ENCODE results near the gene OBSCN. TPM values are rescaled to one million over a fixed set of nuclear protein-coding genes. Genes with fewer than 3 reads are reported as not detected.

Gene OBSCN
- total RNA-seq, 1 donor from 2014 or later, result 9.5 TPM

DNA sequence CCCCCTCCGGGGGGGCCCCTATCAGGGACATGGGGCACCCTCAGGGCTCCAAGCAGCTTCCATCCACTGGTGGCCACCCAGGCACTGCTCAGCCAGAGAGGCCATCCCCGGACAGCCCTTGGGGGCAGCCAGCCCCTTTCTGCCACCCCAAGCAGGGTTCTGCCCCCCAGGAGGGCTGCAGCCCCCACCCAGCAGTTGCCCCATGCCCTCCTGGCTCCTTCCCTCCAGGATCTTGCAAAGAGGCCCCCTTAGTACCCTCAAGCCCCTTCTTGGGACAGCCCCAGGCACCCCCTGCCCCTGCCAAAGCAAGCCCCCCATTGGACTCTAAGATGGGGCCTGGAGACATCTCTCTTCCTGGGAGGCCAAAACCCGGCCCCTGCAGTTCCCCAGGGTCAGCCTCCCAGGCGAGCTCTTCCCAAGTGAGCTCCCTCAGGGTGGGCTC lies 163.9 kb downstream of the OBSCN start:
- no peak for DNase-seq

DNA sequence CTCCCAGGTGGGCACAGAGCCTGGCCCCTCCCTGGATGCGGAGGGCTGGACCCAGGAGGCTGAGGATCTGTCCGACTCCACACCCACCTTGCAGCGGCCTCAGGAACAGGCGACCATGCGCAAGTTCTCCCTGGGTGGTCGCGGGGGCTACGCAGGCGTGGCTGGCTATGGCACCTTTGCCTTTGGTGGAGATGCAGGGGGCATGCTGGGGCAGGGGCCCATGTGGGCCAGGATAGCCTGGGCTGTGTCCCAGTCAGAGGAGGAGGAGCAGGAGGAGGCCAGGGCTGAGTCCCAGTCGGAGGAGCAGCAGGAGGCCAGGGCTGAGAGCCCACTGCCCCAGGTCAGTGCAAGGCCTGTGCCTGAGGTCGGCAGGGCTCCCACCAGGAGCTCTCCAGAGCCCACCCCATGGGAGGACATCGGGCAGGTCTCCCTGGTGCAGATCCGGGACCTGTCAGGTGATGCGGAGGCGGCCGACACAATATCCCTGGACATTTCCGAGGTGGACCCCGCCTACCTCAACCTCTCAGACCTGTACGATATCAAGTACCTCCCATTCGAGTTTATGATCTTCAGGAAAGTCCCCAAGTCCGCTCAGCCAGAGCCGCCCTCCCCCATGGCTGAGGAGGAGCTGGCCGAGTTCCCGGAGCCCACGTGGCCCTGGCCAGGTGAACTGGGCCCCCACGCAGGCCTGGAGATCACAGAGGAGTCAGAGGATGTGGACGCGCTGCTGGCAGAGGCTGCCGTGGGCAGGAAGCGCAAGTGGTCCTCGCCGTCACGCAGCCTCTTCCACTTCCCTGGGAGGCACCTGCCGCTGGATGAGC lies 164.5 kb downstream of the OBSCN start:
- DNase-seq, result no peak

DNA sequence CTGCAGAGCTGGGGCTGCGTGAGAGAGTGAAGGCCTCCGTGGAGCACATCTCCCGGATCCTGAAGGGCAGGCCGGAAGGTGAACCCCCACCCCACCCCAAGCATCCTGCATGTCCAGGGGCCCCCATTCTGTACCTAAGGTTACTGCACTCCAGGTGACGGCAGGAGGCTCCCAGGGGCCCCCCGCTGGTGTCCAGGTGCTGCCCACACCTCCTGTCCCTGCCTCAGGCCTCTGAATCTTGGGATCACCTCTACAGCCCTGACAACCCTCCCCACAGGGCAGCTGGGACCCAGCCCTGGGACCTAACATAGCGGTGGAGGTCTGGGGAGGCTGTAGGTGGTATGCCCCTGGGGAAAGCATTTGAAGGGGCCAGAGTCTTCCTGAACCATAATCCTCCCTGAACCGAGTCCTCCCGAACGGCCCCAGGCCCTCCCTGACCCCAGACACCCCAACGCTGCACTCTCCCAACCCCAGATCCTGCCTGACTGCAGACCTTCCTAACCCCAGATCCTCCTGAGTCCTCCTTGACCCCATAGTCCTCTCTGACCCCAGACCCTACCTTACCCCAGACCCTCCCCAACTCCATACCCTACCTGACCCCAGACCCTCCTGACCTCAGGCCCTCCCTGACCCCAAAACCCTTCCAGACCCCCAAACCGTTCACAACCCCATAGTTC lies 165.3 kb downstream of the OBSCN start:
- no peak for DNase-seq

DNA sequence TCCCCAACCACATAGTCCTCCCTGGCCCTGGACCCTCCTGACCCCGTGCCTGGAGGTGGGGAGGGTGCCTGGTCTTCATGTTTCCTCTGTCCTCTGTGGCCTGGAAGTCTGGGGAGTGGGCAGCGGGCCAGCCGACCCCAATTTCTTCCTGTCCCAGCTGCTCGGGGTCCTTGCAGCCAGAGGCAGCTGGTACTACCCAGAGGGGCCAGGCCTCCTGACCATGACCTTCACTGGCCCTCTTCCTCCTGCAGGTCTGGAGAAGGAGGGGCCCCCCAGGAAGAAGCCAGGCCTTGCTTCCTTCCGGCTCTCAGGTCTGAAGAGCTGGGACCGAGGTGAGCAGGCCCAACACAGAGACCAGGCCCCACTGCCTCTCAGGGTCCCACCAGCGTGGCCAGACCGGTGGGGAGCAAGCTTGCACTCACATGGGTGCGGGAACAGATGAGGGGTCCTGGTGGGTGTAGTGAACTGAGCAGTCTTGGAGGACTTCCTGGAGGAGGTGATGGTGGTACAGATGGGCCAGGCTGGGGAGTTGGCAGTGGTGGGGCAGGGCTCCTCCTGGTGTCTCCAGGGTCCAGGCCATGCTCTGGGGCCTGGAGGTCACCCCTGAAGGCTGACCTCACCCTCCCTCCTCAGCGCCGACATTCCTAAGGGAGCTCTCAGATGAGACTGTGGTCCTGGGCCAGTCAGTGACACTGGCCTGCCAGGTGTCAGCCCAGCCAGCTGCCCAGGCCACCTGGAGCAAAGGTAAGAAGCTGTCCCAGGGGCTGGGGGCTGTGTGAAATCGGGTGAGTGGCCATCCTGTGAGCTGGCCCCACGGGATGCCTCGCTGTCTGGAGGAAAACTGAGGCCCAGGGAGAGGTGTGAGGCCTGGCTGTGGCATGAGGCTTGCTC lies 166.1 kb downstream of the OBSCN start:
- DNase-seq, result no peak

DNA sequence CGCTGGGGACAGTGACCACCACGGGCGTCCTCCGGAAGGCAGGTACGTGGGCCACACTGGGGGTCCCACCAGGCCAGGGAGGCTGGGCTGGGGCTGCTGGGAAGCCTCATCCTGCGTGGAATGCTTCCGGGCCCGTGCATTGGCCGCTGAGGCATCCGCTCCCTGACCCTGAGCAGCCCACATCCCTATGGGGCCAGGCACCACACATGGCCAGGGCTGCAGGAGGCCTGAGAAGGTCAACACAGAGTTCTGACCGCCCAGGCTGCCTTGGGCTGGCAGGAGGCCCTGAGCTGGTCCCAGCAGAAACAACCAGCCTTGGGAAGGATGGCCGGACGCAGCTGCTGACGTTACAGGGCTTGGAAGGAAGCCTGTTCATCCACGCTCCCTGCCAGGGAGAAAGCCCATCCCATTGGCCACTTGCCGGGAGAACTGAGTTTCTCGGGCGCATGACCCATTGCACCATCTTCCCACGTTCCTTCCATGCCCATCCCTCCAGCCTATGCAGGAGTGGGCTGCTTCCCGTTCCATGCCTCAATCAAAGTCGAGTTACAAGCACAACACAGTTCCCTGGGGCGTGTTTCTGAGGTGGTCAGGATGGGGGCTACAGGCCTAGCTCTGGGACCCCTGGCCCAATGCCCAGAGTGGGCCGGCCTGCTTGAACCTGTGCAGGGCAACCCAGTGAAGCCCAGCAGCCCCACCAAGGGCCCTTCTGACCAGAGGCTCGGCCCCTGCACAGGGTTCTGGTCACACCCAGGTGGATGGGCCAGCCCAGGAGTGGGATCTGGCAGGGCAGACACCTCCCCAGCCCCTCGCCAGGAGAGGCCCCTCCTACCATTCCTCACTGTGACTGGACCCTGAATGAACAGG lies 167.1 kb downstream of the OBSCN start:
- peak; percentile 49 for DNase-seq

DNA sequence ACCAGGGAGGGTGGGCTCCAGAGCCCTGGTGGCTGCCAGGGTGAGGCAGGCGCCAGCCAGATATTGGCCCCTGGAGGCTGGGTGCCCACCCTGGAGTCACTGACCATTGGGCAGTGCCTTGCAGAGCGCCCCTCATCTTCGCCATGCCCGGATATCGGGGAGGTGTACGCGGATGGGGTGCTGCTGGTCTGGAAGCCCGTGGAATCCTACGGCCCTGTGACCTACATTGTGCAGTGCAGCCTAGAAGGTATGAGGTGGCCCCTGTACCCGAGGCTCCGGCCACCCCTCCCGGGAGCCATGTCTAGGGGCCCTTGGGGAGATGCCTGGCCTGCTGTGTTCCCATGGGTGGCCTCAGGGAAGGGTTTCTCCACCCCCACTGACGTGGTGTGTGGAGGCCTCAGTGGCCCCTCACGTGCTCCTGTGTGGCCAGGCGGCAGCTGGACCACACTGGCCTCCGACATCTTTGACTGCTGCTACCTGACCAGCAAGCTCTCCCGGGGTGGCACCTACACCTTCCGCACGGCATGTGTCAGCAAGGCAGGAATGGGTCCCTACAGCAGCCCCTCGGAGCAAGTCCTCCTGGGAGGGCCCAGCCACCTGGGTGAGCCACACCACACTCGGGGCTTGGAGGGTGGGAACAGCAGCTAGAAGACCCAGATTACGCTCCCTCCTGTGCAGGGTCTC lies 167.9 kb downstream of the OBSCN start:
- DNase-seq, result no peak

DNA sequence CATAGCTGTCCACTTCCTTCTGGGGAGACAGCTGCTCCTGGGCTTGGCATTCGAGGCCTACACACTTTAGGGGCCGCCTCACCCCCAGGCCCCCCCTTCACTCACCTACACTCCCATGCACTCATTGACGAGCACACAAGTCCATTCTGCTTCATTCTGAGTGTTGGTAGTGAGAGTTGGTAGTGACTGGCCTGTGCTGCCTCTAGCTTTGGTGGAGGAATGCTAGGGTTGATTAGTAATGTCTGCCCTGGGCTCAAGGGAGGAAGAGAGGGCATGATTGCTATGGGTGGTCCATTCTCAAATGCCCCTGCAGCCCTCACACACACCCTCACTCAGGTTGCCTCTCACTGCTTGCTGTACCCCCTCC lies 168.4 kb downstream of the OBSCN start:
- DNase-seq, result no peak

DNA sequence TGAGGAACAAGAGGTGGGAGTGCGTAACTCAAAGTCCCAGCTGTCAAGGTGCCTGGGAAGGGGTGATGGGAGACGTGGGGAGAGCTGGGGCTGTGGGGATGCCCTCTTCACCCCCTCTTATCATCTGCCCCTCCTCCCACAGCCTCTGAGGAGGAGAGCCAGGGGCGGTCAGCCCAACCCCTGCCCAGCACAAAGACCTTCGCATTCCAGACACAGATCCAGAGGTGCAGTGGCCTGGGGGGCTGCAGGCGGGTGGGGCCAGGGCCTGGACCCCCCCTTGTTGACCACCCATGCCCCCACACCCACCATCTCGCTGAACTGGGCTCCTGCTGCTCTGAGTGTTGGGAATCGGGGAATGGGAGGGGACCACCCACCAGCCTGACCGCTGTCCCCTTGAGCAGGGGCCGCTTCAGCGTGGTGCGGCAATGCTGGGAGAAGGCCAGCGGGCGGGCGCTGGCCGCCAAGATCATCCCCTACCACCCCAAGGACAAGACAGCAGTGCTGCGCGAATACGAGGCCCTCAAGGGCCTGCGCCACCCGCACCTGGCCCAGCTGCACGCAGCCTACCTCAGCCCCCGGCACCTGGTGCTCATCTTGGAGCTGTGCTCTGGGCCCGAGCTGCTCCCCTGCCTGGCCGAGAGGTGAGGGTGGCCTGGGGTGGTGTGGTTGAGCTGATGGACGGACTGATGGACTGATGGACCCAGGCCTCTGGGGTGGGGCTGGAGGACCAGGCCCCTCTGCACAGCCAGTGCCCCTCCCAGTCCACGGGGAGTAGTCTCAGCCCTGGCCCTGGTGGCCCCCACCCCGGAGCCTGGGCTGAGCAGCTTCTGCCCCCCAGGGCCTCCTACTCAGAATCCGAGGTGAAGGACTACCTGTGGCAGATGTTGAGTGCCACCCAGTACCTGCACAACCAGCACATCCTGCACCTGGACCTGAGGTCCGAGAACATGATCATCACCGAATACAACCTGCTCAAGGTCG lies 169.1 kb downstream of the OBSCN start:
- DNase-seq, result no peak

DNA sequence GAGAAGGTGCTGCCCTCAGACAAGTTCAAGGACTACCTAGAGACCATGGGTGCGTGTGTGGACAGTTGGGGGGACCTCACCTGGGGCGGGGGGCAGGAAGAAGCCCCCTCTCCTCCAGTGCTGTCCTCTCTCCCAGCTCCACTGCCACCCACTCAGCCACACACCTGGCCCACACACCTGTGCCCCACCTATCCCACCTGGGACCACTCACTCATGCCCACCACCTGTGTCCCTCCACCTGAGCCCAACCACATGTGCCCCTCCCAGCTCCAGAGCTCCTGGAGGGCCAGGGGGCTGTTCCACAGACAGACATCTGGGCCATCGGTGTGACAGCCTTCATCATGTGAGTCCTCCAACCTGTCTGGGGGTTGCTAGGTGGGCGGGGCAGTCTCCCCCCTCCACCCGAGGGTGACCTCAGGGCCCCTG lies 169.8 kb downstream of the OBSCN start:
- DNase-seq, result no peak

DNA sequence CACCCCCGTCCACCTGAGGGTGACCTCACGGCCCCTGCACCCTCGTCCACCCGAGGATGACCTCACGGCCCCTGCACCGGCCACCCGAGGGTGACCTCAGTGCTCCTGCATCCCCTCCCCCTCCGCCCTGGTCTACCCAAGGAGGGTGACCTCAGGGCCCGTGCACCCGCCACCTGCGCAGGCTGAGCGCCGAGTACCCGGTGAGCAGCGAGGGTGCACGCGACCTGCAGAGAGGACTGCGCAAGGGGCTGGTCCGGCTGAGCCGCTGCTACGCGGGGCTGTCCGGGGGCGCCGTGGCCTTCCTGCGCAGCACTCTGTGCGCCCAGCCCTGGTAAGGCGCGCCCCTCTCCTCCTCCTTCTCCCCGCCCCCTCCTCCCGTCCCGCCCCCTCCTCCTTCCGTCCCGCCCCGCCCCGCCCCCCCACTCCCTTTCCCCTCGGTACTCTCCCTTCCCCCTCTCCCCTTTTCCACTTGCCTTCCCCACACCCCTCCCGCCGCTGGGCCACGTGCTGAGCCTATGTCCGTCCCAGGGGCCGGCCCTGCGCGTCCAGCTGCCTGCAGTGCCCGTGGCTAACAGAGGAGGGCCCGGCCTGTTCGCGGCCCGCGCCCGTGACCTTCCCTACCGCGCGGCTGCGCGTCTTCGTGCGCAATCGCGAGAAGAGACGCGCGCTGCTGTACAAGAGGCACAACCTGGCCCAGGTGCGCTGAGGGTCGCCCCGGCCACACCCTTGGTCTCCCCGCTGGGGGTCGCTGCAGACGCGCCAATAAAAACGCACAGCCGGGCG lies 170.4 kb downstream of the OBSCN start:
- peak; percentile 65 for DNase-seq

DNA sequence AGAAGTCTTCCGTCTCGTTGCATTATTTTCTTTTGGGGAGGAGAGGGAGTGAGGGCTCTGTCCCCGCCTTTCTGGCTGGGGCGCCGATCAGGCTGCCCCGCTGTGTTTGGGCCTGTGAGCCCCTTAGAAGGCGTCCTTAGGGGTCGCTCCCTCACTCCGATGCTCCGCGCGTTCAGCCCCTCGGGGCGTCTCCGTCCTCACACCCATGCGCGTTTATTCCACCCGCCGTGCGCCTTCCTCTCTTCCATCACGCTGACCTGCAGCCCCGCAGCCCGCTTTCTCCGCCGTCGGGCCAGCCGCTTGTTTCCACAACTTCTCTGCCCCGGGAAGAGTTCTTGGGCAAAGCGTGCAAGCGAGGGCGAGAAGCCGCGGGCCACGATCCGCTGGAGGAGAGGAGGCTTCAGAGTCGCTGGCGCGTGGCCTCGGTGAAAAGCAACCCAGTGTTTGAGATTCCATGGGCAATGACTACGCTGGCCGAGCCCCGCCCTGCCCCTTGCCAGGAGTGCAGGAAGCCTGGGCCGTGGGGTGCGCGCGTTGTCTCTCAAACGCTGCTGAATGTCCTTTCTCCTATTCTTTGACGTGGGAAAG lies 171.1 kb downstream of the OBSCN start:
- peak; percentile 13 for DNase-seq

DNA sequence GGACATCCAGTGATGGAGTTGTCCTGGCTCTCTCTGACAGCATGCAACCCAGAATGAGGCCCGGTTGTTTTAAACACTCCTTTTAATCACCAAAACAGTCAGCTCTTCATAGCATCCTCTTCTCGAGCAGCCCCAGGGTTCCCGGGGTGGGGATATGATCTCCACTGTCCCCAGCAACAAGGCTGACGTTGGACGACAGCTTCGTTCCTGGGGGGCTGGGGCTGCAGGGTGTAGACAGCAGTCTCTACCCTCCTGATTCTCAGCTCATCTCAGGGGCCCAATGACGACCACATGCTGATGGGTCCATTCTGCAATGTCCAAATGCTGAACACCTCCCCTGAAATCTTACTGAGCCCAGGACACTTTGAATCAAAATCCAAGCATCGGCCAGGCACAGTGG lies 171.8 kb downstream of the OBSCN start:
- no peak for DNase-seq

DNA sequence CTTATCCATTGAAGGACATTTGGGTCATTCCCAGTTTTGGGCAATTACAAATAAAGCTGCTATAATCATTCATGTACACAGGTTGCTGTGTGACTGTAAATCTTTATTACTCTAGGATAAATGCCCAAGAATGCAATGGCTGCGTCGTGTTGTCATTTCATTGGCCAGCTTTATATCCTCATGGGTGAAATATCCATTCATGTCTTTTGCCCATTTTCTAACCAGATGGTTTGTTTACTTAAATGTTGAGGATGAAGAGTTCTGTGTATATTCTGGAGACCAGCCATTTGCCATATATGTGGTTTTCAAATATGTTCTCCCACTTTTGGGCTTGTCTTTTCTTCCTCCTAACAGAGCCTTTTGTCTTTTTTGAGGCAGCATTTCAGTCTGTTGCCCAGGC lies 173.5 kb downstream of the OBSCN start:
- DNase-seq, result no peak

DNA sequence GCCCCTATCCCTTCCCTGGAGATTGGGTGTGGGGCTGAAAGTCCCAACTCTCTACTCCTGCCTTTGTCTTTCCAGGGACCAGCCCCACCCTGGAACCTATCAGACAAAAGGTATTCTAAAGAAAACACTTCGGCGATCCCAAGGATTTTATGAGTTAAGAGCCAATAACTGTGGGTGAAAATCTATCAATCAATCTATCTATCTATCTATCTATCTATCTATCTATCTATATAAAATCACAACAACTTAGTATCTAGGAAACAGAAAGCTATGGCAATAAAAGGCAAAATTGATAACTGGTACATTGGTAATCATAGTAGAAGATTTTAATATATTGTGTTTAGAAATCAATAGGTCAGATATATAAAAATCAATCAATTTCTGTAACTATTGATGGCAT lies 175.9 kb downstream of the OBSCN start:
- DNase-seq, result no peak

DNA sequence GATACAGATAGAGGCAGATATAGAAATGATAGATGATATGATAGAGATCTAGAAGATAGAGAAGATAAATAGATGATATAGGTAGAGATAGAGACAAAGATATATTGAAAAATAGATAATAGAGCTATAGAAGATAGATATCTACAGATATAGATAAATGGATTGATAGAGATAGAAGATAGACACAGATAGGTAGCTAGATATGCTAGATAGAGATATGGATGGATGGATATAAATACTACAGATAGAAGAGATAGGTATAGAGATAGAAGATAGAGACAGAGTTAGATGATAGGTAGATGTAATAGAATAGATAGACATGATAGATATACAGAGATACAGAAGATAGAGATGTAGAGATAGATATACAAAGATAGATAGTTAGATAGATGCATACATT lies 177.4 kb downstream of the OBSCN start:
- no peak for DNase-seq

DNA sequence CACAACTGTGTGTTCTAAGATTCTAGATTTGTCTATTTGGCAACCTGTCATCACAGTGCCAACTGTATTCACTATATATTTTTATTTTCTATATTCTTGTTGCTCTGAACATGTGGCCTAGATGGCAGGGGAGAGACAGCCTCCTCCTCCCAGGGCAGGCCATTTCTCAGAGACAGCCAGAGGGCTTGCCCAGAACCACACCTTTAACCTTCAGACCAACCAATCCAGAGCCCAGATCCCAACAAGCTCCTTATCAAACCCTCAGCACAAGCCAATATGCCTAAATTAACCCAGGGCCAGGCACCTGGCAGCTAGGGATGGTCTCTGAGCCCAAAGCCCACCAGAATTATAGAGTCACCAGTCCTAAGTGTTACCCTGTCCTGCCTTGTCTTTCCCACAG lies 179.5 kb downstream of the OBSCN start:
- DNase-seq, result no peak

DNA sequence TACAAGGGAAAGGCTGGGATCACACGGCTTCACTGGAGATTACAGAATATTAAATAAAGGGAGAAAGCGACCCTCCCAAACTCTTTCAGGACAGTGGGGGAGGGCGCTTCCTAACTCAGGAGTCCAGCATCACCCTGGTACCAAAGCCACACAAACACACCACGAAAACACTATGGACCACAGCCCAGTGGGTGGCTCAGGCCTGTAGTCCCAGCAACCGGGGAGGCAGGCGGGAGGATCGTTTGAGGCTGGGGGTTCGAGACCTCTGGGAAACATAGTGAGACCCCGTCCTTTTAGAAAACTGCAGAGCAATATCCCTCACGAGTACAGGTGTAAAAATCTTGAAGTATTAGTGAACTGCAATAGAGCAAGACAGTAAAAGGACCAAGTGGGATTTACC lies 182.8 kb downstream of the OBSCN start:
- no peak for DNase-seq

DNA sequence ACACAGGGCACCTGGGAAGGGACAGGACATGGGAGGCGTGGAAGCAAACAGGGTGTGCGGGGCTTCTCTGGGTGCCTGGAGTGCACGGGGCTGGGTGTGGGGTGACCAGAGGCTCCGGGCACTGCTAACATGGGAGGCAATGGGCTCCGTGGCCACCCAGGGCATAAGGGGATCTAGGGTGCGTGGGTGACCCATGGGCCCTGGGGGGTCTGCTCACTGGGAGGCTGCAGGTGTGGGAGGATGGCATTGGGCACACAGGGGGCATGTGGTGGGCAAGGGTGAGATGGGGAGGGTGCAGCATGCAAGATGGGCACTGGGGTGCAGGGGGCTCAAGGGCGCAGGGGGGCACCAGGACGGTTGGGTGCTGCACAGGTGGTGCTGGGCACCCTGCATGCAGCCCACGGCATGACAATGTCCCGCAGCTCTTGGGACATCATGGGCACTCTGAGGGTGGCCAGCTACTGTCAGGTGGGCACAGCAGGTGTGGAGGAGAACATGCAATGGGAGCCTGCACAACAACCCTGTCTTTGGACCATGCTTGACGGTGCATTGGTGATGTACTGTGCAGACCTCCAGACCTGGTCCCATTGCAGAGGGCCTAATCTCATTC lies 183.7 kb downstream of the OBSCN start:
- no peak for DNase-seq

Data from dermis blood vessel endothelial cell (primary cell).